ENCODE results near the gene TUT7.

The TUT7 gene

DNA sequence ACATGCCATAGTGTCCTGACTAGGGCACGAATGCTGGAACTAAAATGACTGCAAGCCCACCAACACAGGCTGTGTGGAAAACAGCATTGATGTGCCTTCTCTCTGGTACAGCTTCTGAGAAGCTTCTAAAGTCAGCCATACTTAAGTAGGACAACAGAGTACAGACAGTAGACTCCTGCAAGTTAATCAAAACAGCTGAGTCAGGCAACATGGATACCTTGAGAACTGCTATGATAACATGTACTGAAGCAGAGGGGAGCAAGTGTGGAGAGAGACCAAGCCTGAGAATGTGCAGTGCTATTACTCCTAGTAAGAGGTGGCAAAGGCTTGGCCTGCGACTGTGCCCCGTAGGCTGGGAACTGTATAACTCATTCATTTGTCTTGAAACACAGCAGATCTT is 74.4 kb downstream of the TUT7 start:
- Mint-ChIP-seq H3K4me3 (peak overlapping the region; percentile 82), H3K27ac (peak overlapping the region; percentile 41), H3K4me1 (ENCODE audit: low read depth) (peaks cover 60% of the 10 kb centered on the region), H3K9me3 (no peaks in the 10 kb centered on the region), H3K27me3 (no peaks in the 10 kb centered on the region), H3K36me3 (ENCODE audit: low read depth) (peaks cover 44% of the 10 kb centered on the region)
- no peak for DNase-seq

DNA sequence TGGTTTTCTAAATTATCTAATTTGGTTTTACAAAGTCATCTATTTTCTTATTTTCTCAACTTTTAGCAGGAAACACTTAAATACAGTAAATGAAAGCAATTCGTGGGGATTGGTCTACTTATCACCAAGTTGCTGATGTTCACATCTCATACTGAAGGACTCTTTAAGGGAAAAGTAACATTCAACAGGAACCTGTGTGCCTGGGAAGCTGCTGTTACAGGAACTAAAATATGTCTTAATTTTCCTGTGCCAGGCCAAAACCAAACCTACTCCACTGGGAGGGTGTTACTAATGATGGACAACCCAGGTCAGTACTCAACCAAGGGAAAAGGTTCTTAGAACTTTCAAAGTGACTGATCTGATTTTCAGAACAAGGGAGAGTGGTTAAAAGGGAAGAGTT is 77.1 kb downstream of the TUT7 start:
- Mint-ChIP-seq H3K36me3 (ENCODE audit: low read depth) (peaks cover 68% of the 10 kb centered on the region), H3K9me3 (no peaks in the 10 kb centered on the region), H3K4me1 (ENCODE audit: low read depth) (peaks cover 47% of the 10 kb centered on the region), H3K27me3 (no peaks in the 10 kb centered on the region), H3K4me3 (no peak overlapping the region), H3K27ac (no peak overlapping the region)
- no peak for DNase-seq

DNA sequence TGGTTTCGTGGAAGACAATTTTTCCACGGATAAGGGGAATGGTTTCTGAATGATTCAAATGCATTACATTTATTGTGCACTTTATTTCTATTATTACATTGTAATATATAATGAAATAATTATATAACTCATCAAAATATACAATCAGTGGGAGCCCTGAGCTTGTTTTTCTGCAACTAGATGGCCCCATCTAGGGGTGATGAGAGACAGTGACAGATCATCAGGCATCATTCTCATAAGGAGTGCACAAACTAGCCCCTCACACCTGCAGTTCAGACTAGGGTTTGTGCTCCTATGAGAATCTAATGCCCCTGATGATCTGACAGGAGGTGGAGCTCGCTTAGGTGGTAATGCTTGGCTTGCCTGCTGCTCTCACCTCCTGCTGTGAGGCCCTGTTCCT is 78.2 kb downstream of the TUT7 start:
- no peak for DNase-seq
- Mint-ChIP-seq H3K36me3 (ENCODE audit: low read depth) (peaks cover 72% of the 10 kb centered on the region), H3K27me3 (no peaks in the 10 kb centered on the region), H3K4me1 (ENCODE audit: low read depth) (peaks cover 41% of the 10 kb centered on the region), H3K27ac (no peak overlapping the region), H3K4me3 (no peak overlapping the region), H3K9me3 (no peaks in the 10 kb centered on the region)

DNA sequence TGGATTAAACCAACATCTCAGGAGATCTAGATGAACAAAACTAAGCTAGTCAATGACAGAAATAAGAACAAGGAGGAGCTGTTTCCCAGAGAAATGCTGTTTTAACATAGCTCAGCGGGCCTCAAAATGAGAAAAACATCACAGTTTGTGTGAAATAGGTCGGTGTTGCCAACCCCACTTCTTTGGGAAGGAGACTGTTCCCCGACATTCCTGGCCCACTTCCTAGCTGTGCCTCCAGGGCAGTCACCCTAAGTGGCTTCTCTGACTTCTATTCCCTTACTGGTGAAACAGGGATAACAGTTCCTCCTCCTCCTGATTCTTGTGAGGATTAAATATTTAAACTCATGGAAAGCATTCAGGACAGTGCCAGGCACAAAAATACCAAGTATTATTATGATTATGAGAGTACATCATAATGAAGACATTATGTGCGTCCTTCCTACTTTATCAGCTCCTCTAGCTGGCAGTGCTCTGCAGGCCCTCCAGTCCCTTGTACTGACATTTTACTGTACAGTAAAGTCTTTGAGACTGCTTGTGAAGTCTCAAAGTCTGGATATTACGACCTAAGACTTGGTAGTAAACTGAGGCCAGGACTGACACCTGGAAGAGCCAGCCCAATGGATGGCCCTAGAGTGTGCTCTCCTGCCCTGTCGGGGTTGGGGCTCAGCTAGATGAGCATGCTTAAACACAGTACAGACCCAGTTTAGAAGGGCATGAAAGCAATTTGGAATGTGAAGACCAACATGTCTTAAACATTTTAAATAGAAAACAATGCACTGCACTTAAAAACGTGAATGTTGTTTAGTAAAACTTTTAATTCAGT is 79.2 kb downstream of the TUT7 start:
- Mint-ChIP-seq H3K9me3 (no peaks in the 10 kb centered on the region), H3K27me3 (no peaks in the 10 kb centered on the region), H3K4me3 (no peak overlapping the region), H3K27ac (no peak overlapping the region), H3K36me3 (ENCODE audit: low read depth) (peaks cover 73% of the 10 kb centered on the region), H3K4me1 (ENCODE audit: low read depth) (peaks cover 35% of the 10 kb centered on the region)
- DNase-seq = no peak

DNA sequence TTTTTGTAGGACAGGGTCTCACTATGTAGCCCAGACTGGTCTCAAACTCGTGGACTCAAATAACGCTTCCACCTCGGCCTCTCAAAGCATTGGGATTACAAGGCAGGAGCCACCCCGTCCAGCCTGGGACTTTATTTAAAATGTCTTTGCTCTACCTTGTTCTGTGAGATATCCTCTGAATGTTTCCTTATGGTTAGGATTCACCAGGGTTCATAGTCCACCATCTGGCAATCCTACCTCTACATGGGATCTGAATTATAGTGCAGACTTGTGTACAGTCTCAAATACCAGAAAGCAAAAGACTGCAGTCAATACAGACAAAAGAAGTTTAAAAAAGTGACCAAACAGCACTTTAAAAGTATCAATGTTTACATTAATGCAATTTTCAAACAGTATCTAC is 82.0 kb downstream of the TUT7 start:
- H3K4me1 Mint-ChIP-seq (ENCODE audit: low read depth) = peaks cover 15% of the 10 kb centered on the region
- peaks cover 63% of the 10 kb centered on the region for H3K36me3 Mint-ChIP-seq (ENCODE audit: low read depth)
- no peaks in the 10 kb centered on the region for H3K9me3 Mint-ChIP-seq
- H3K4me3 Mint-ChIP-seq = no peak overlapping the region
- no peaks in the 10 kb centered on the region for H3K27me3 Mint-ChIP-seq
- H3K27ac Mint-ChIP-seq = no peak overlapping the region
- DNase-seq = no peak

DNA sequence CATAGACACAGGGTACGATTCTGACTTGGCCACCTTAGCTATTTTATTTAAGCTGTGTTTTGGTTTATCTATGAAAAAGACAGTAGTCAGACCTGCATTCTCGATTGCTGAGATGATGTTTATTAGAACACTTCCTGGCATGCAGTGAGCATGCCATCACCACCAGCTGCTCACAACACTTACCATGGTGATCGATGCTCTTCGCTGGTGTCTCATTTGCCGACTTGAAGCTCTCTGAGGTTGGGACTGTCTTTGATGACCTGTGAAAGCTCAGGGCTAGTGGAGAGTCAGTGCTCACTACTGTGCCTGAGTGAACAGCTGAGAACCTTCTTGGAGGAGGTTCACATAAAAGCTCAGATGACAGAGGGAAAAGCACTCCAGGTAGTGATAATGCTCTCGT is 90.3 kb downstream of the TUT7 start:
- H3K4me1 Mint-ChIP-seq (ENCODE audit: low read depth) = peaks cover 6% of the 10 kb centered on the region
- no peaks in the 10 kb centered on the region for H3K27me3 Mint-ChIP-seq
- H3K27ac Mint-ChIP-seq = no peak overlapping the region
- no peak overlapping the region for H3K4me3 Mint-ChIP-seq
- DNase-seq = no peak
- no peaks in the 10 kb centered on the region for H3K9me3 Mint-ChIP-seq
- H3K36me3 Mint-ChIP-seq (ENCODE audit: low read depth) = peaks cover 59% of the 10 kb centered on the region

DNA sequence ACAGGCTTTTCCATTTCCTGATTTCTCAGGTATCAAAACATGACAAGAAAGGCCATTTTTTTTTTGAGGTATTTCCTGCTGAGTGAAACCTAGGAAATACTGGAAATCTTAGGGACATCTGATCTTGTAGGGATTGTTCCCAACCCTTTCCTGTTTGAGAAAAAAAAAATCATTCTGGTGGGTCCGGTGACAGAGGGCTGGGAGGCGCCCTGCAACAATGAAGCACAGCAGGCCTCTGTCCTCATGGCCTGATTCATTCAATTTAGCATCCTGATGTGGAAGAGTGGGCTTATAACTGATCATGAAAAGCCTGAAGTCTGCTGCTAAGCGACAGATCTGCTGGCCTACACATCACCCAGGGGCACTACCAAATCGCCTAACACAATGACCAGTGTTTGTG is 91.7 kb downstream of the TUT7 start:
- no peak overlapping the region for H3K4me3 Mint-ChIP-seq
- no peak for DNase-seq
- H3K4me1 Mint-ChIP-seq (ENCODE audit: low read depth) = peaks cover 4% of the 10 kb centered on the region
- H3K36me3 Mint-ChIP-seq (ENCODE audit: low read depth) = peaks cover 53% of the 10 kb centered on the region
- no peaks in the 10 kb centered on the region for H3K27me3 Mint-ChIP-seq
- H3K27ac Mint-ChIP-seq = no peak overlapping the region
- H3K9me3 Mint-ChIP-seq = no peaks in the 10 kb centered on the region

DNA sequence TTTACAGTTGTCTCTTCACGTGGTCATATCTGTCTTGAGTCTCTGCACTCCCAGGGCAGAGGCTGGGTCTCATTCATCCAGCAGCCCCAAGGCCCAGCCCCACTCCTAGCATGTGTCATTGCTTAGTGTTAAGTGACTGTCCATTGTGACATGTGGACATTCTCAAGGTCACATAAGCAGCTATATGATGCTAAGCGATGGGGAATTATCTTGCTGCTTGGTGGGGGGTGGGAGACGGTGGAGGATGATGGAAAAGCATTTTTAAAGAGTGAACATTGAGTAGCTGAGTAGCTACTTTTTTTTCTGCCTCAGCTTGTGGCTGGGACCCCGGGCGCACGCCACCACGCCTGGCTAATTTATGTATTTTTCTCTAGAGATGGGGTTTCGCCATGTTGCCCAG is 94.7 kb downstream of the TUT7 start, which contains the start of gene C9orf153:
TSS of gene C9orf153 (minus strand) at position 101 of the 400 bp plus-strand sequence. CDS start 30,054 bp downstream, outside the sequence.
- Mint-ChIP-seq H3K9me3 (no peaks in the 10 kb centered on the region), H3K4me1 (ENCODE audit: low read depth) (no peaks in the 10 kb centered on the region), H3K36me3 (ENCODE audit: low read depth) (peaks cover 35% of the 10 kb centered on the region), H3K27me3 (no peaks in the 10 kb centered on the region), H3K27ac (no peak within 1 kb of the TSS), H3K4me3 (no peak within 1 kb of the TSS)
- DNase-seq = no peak

DNA sequence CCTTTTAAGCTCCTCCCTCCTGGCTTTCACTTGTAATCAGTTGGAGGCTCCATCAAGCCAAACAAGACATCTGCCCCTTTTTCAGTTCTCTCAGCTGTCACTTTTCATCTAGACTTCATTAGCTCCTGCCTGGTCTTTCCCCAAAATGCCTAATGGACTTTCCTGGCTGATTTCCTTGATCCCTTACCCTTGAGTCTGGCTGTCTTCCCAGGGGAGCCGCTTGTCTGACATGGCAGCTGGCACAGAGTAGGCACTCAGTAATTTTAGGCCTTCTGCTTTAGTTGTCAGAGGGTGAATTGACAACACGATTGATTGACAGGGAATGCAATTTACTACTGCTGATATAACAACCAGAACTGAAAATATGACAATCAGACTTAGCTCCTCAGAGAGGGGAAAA is 96.8 kb downstream of the TUT7 start:
- Mint-ChIP-seq H3K4me1 (ENCODE audit: low read depth) (no peaks in the 10 kb centered on the region), H3K36me3 (ENCODE audit: low read depth) (peaks cover 18% of the 10 kb centered on the region), H3K27ac (no peak overlapping the region), H3K9me3 (peaks cover 13% of the 10 kb centered on the region), H3K4me3 (no peak overlapping the region), H3K27me3 (no peaks in the 10 kb centered on the region)
- no peak for DNase-seq

DNA sequence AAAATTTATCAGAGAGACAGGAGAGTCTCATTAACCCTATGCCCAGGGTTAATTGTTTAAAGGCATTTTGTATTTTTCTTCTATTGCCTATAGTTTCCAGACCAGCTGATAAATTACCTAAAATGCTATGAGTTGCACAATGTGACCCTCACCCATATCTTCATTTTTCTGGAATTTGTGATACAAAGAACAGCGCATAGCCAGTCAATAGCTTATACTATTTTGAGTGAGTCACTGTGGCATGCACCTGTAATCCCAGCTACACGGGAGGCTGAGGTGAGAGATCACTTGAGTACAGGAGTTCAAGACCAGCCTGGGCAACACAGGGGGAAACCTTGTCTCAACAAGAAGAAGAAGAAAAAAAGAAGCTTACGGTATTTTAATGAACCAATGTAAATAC is 97.6 kb downstream of the TUT7 start:
- Mint-ChIP-seq H3K4me1 (ENCODE audit: low read depth) (no peaks in the 10 kb centered on the region), H3K27me3 (no peaks in the 10 kb centered on the region), H3K36me3 (ENCODE audit: low read depth) (peaks cover 13% of the 10 kb centered on the region), H3K4me3 (no peak overlapping the region), H3K9me3 (peaks cover 13% of the 10 kb centered on the region), H3K27ac (no peak overlapping the region)
- DNase-seq = no peak

DNA sequence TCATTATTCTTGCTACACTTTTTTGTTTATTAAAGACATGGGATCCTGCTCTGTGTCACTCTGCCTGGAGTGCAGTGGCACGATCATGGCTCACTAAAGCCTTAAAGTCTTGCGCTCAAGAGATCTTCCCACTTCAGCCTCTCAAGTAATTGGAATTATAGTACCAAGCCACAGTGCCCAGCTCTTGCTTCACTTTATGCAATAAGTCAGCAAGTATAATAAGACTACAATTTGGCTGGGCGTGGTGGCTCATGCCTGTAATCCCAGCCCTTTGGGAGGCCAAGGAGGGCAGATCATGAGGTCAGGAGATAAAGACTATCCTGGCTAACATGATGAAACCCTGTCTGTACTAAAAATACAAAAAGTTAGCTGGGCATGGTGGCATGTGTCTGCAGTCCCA is 100.6 kb downstream of the TUT7 start:
- no peaks in the 10 kb centered on the region for H3K4me1 Mint-ChIP-seq (ENCODE audit: low read depth)
- DNase-seq = no peak
- no peak overlapping the region for H3K4me3 Mint-ChIP-seq
- H3K27me3 Mint-ChIP-seq = peaks cover 4% of the 10 kb centered on the region
- no peak overlapping the region for H3K27ac Mint-ChIP-seq
- H3K36me3 Mint-ChIP-seq (ENCODE audit: low read depth) = peaks cover 5% of the 10 kb centered on the region
- peaks cover 13% of the 10 kb centered on the region for H3K9me3 Mint-ChIP-seq

DNA sequence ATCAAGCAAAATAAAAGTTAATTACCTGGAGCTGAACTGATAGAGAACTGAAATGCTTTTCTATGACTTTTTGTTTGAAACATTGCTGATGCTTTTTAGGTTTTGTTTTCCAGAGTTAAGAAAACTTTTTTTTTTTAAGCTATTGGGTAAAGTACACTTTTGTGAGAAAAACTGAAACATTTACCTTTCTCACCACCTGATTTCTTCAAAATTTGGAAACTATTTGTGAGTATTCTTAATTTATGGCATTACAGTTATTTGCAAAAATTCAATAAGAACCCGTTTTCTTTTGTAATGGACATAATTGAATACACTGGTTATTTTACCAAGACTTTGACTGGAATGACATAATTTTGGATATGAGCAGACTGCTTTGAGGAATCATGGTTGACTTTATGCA is 101.3 kb downstream of the TUT7 start:
- Mint-ChIP-seq H3K27me3 (peaks cover 8% of the 10 kb centered on the region), H3K36me3 (ENCODE audit: low read depth) (peaks cover 5% of the 10 kb centered on the region), H3K27ac (no peak overlapping the region), H3K4me1 (ENCODE audit: low read depth) (no peaks in the 10 kb centered on the region), H3K4me3 (no peak overlapping the region), H3K9me3 (peaks cover 13% of the 10 kb centered on the region)
- DNase-seq = no peak

DNA sequence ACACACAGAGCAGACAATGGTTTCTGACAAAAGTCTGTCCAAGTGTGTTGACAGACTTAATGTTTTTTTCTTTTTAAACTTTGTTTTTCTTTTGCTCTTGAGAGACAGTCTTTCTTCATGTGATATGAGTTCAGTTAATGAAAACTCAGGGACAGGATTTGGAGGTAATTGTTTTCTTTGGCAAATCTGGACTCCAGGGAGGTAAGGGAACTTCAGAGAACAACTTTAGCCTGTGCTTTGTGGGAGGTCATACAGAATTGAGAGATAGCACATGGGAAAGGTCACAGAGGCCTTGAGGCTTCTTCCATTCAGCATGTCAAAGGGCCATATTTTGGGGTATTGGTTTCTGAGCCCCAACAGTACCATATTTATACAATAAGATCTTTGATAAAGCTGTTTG is 104.1 kb downstream of the TUT7 start:
- Mint-ChIP-seq H3K36me3 (ENCODE audit: low read depth) (peaks cover 5% of the 10 kb centered on the region), H3K4me1 (ENCODE audit: low read depth) (no peaks in the 10 kb centered on the region), H3K9me3 (peaks cover 13% of the 10 kb centered on the region), H3K27me3 (peaks cover 16% of the 10 kb centered on the region), H3K4me3 (no peak overlapping the region), H3K27ac (no peak overlapping the region)
- no peak for DNase-seq

DNA sequence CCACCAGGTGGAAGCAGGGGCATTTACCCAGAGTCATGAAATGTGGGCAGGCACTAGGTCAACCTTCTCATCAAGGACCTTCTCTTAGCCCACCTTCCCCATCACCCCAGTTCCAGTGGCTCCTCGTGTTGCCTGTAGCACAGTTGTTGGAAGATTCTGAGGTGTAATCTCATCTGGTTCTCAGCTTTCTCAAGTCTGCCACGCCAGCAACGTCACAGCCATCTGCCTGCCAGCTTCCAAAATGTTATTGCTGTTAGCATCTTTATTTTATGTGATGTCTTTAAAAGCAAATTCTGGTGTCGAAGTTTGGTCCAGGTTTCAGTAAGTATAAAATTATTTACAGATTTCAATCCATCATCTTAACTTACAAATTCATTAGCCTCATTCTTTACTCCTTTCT is 105.5 kb downstream of the TUT7 start:
- no peak for DNase-seq
- Mint-ChIP-seq H3K36me3 (ENCODE audit: low read depth) (peaks cover 3% of the 10 kb centered on the region), H3K4me1 (ENCODE audit: low read depth) (no peaks in the 10 kb centered on the region), H3K27ac (no peak overlapping the region), H3K27me3 (peaks cover 16% of the 10 kb centered on the region), H3K4me3 (no peak overlapping the region), H3K9me3 (peaks cover 8% of the 10 kb centered on the region)

DNA sequence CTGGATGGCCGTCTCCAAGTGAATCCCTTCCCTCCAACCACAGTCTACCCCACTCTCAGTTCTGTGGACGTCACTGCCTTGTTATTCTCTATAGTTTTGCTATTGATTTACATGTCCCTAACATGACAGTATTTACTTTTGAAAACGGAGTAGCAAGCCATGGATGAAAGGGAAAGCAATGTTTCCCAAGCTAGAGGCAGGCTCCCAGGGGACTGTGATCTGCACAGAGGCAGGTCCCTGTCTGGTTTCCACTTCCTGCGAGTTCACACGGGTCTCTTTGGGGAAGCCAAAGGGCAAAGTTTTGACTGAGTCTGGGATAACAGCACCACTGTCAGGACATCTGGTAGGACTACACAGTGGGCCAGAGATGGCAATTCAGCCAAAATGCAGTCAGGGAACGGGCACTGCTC is 107.5 kb downstream of the TUT7 start:
- DNase-seq = no peak
- H3K9me3 Mint-ChIP-seq = no peaks in the 10 kb centered on the region
- H3K4me3 Mint-ChIP-seq = no peak overlapping the region
- no peaks in the 10 kb centered on the region for H3K36me3 Mint-ChIP-seq (ENCODE audit: low read depth)
- H3K27me3 Mint-ChIP-seq = peaks cover 16% of the 10 kb centered on the region
- H3K27ac Mint-ChIP-seq = no peak overlapping the region
- peaks cover 1% of the 10 kb centered on the region for H3K4me1 Mint-ChIP-seq (ENCODE audit: low read depth)

Measured in activated T-cell treated with anti-CD3 and anti-CD28 coated beads, Interleukin-2, amount 50 U/mL, for 24 hours (primary cell).